H1 (cell line): ENCODE measurements around the gene SPAAR. TPM values are rescaled to one million over a fixed set of nuclear protein-coding genes. Genes with fewer than 3 reads are reported as not detected.

Experiments
- CTCF ChIA-PET: fragments of 300-600 bp; sonication (Branson Sonifier 250); formaldehyde crosslinking; loops from one replicate; lab custom pipeline; 2021; ENCODE audit not compliant: partially characterized antibody; lab: Charles Lee
- POLR2A ChIA-PET: fragments of 300-600 bp; sonication (Branson Sonifier 250); formaldehyde crosslinking; loops from one replicate; lab custom pipeline; 2021; ENCODE audit warnings: inconsistent platforms; ENCODE audit not compliant: partially characterized antibody; lab: Charles Lee
- DNase-seq, 2 experiments: peaks; one replicate each; pipeline versions ENCODE4 v3.0.0 to v3.0.0-alpha.2; 2010 to 2022; ENCODE audit warnings: low spot score in 2 of 2, low read depth in 1 of 2, mixed read lengths in 1 of 2
- FAIRE-seq: peaks from 2 replicates; lab custom pipeline; 2011; peaks lifted over from hg19 to GRCh38; lab: Jason Lieb, UNC
- H2AFZ ChIP-seq: 2 replicates; pipeline ENCODE4 v1.8.1; 2012; ENCODE audit warnings: low read length, inconsistent platforms
- H2AK5ac ChIP-seq: 2 replicates; pipeline ENCODE4 v1.6.1; 2013; ENCODE audit warnings: low read depth, low read length
- H2BK120ac ChIP-seq: replicated peaks from 2 replicates; pipeline ENCODE3; 2013; ENCODE audit warnings: low read depth, low read length, inconsistent platforms
- H2BK12ac ChIP-seq: 2 replicates; pipeline ENCODE4 v1.6.1; 2013; ENCODE audit warnings: low read depth, low read length
- H2BK15ac ChIP-seq: 2 replicates; pipeline ENCODE4 v1.6.1; 2013; ENCODE audit warnings: low read length
- H2BK20ac ChIP-seq: 2 replicates; pipeline ENCODE4 v1.6.1; 2013; ENCODE audit warnings: low read length
- H2BK5ac ChIP-seq: 2 replicates; pipeline ENCODE4 v1.6.1; 2013; ENCODE audit warnings: low read depth, low read length
- H3K14ac ChIP-seq: 2 replicates; pipeline ENCODE4 v1.6.1; 2013; ENCODE audit warnings: inconsistent platforms; ENCODE audit not compliant: insufficient read length
- H3K18ac ChIP-seq: 2 replicates; pipeline ENCODE4 v1.6.1; 2013; ENCODE audit warnings: low read length; ENCODE audit errors: extremely low read depth
- H3K23ac ChIP-seq: 2 replicates; pipeline ENCODE4 v1.6.1; 2013; ENCODE audit warnings: inconsistent platforms; ENCODE audit not compliant: insufficient read length
- H3K23me2 ChIP-seq: 2 replicates; pipeline ENCODE4 v1.6.1; 2013; ENCODE audit warnings: low read depth, low read length
- H3K27ac ChIP-seq: 2 replicates; pipeline ENCODE4 v1.6.1; 2011; ENCODE audit warnings: low read depth, low read length, inconsistent platforms
- H3K27me3 ChIP-seq, 4 experiments: replicated peaks in 1 of 4; 1 replicate in 1 of 4; 2 replicates in 3 of 4; pipeline versions ENCODE4 v1.6.1 to v1.8.1; 2011 to 2013; ENCODE audit warnings: low read length in 3 of 4, mild to moderate bottlenecking in 3 of 4, inconsistent platforms in 2 of 4, mixed read lengths in 2 of 4, moderate library complexity in 1 of 4; ENCODE audit not compliant: control insufficient read depth in 3 of 4, insufficient read depth in 3 of 4; ENCODE audit errors: extremely low read depth in 1 of 4
- H3K36me3 ChIP-seq, 4 experiments: 2 replicates each; pipeline versions ENCODE4 v1.6.1 to v1.8.1; 2011 to 2013; ENCODE audit warnings: mild to moderate bottlenecking in 4 of 4, low read length in 3 of 4, moderate library complexity in 2 of 4, control low read depth in 1 of 4, inconsistent platforms in 1 of 4; ENCODE audit not compliant: insufficient read depth in 4 of 4, control insufficient read depth in 2 of 4
- H3K4ac ChIP-seq: replicated peaks from 2 replicates; pipeline ENCODE3; 2013; ENCODE audit warnings: low read length, low read depth, mixed read lengths, inconsistent platforms; ENCODE audit not compliant: insufficient read length
- H3K4me1 ChIP-seq, 4 experiments: replicated peaks in 1 of 4; 1 replicate in 1 of 4; 2 replicates in 3 of 4; pipeline versions ENCODE4 v1.6.1 to v1.8.1; 2011 to 2013; ENCODE audit warnings: low read length in 3 of 4, inconsistent platforms in 2 of 4, mixed read lengths in 1 of 4; ENCODE audit not compliant: insufficient read depth in 4 of 4, control insufficient read depth in 3 of 4
- H3K4me2 ChIP-seq, 2 experiments: 2 replicates each; pipeline versions ENCODE4 v1.6.1 to v1.8.1; 2011 to 2013; ENCODE audit warnings: low read depth in 2 of 2, low read length in 2 of 2, control low read depth in 1 of 2, inconsistent platforms in 1 of 2, mild to moderate bottlenecking in 1 of 2; ENCODE audit not compliant: insufficient read depth in 1 of 2
- H3K4me3 ChIP-seq, 4 experiments: fragments of 200-600, 300-600 bp in 1 of 4; sonication (generic), shearing (Covaris generic), sonication (Bioruptor Twin) in 1 of 4; 2 replicates each; pipeline versions ENCODE4 v1.5.1 to v1.8.1; 2011 to 2016; ENCODE audit warnings: low read length in 4 of 4, low read depth in 3 of 4, control low read depth in 2 of 4, inconsistent platforms in 2 of 4, mild to moderate bottlenecking in 2 of 4, mixed read lengths in 1 of 4, moderate library complexity in 1 of 4; ENCODE audit not compliant: insufficient read depth in 2 of 4; ENCODE audit errors: extremely low read depth in 1 of 4
- H3K56ac ChIP-seq: replicated peaks from 2 replicates; pipeline ENCODE3; 2013; ENCODE audit warnings: low read depth, mild to moderate bottlenecking, mixed read lengths, low read length, inconsistent platforms; ENCODE audit not compliant: insufficient read length
- H3K79me1 ChIP-seq: 2 replicates; pipeline ENCODE4 v1.6.1; 2013; ENCODE audit warnings: low read depth, low read length, control low read depth
- H3K79me2 ChIP-seq, 2 experiments: 2 replicates each; pipeline versions ENCODE4 v1.6.1 to v1.8.1; 2012 to 2013; ENCODE audit warnings: low read length in 2 of 2, mild to moderate bottlenecking in 2 of 2, inconsistent platforms in 1 of 2; ENCODE audit not compliant: insufficient read depth in 2 of 2, control insufficient read depth in 1 of 2
- H3K9ac ChIP-seq, 4 experiments: replicated peaks in 1 of 4; 1 replicate in 1 of 4; 2 replicates in 3 of 4; pipeline versions ENCODE4 v1.6.1 to v1.8.1; 2011 to 2013; ENCODE audit warnings: low read depth in 3 of 4, low read length in 3 of 4, control low read depth in 2 of 4, mild to moderate bottlenecking in 2 of 4, moderate library complexity in 2 of 4, inconsistent platforms in 1 of 4; ENCODE audit errors: extremely low read depth in 1 of 4
- H3K9me3 ChIP-seq, 2 experiments: 2 replicates each; pipeline versions ENCODE4 v1.6.1 to v1.8.1; 2012 to 2013; ENCODE audit warnings: mild to moderate bottlenecking in 2 of 2, moderate library complexity in 2 of 2, control low read depth in 1 of 2, inconsistent platforms in 1 of 2, low read depth in 1 of 2, low read length in 1 of 2, mixed read lengths in 1 of 2; ENCODE audit not compliant: insufficient read depth in 2 of 2
- H4K20me1 ChIP-seq, 2 experiments: replicated peaks in 1 of 2; 2 replicates each; pipeline versions ENCODE3 to v1.8.1; 2011 to 2013; ENCODE audit warnings: inconsistent platforms in 2 of 2, low read length in 2 of 2, mild to moderate bottlenecking in 1 of 2; ENCODE audit not compliant: insufficient read depth in 2 of 2, control insufficient read depth in 1 of 2
- H4K5ac ChIP-seq: 2 replicates; pipeline ENCODE4 v1.6.1; 2013; ENCODE audit warnings: low read length, low read depth, mixed read lengths, inconsistent platforms; ENCODE audit not compliant: insufficient read length
- H4K8ac ChIP-seq: 2 replicates; pipeline ENCODE4 v1.8.0; 2013; ENCODE audit warnings: mild to moderate bottlenecking, moderate library complexity, low read length, inconsistent platforms; ENCODE audit not compliant: insufficient read depth; ENCODE audit errors: extremely low read depth
- H4K91ac ChIP-seq: replicated peaks from 2 replicates; pipeline ENCODE3; 2013; ENCODE audit warnings: low read length, mixed read lengths, inconsistent platforms; ENCODE audit not compliant: insufficient read length
- BRCA1 ChIP-seq: IDR thresholded peaks from 2 replicates; pipeline ENCODE4 v1.6.1; 2012; ENCODE audit warnings: low read depth, low read length, improper control_type of control experiment
- CREB1 ChIP-seq: IDR thresholded peaks from 2 replicates; pipeline ENCODE4 v1.6.1; 2012; ENCODE audit warnings: inconsistent platforms
- GABPA ChIP-seq: IDR thresholded peaks from 2 replicates; pipeline ENCODE4 v1.6.1; 2011; ENCODE audit warnings: mild to moderate bottlenecking, low read length, moderate library complexity, borderline replicate concordance; ENCODE audit not compliant: insufficient read depth
- JUND ChIP-seq: IDR thresholded peaks from 2 replicates; pipeline ENCODE4 v1.6.1; 2011; ENCODE audit warnings: mild to moderate bottlenecking, improper control_type of control experiment, low read length
- SIRT6 ChIP-seq: IDR thresholded peaks from one replicate; pipeline ENCODE4 v1.7.1; 2012; ENCODE audit warnings: low read length, inconsistent platforms
- WGBS, 2 experiments: shearing (Covaris generic) in 1 of 2; methylation state at CpG; one replicate each; pipeline versions ENCODE4 v1.1.6 to v1.1.7; 2013 to 2015; ENCODE audit warnings: low lambda C conversion rate in 2 of 2, mixed read lengths in 2 of 2, inconsistent platforms in 1 of 2, low coverage in 1 of 2, missing lambda C conversion rate in 1 of 2; ENCODE audit not compliant: insufficient replicate concordance in 2 of 2, insufficient coverage in 1 of 2, insufficient read length in 1 of 2; ENCODE audit errors: extremely low coverage in 1 of 2, missing lambda C conversion rate in 1 of 2; 5-methylcytosine and 5-hydroxymethylcytosine counted together
- polyA plus RNA-seq, 7 experiments: library from polyadenylated mRNA; depleted of rRNA in 3 of 7; stranded (reverse) in 5 of 7; unstranded in 2 of 7; fragments of >200 nt in 5 of 7; fragments of 200-250 nt in 2 of 7; gene quantifications; 1 replicate in 5 of 7; 2 replicates in 1 of 7; 4 replicates in 1 of 7; pipeline versions ENCODE4 v1.2.1 to v1.2.3, GENCODE V29; 2011 to 2013; ENCODE audit warnings: missing spikeins in 2 of 7, mixed read lengths in 2 of 7
- total RNA-seq: library from RNA; stranded (reverse); fragmentation: NEBNext Ultra II Directional; extraction: Animal tissue kit (Norgen Biotek cat#: 25700); gene quantifications from 2 replicates; pipeline ENCODE4 v1.2.1, GENCODE V29; 2021
- TF ChIP-seq, protein P1 (sequence below): IDR thresholded peaks from 2 replicates; pipeline ENCODE4 v1.6.1; 2012; ENCODE audit warnings: low read length, inconsistent platforms

SPAAR gene
- total and polyA plus RNA-seq, 2 of the 8 experiments (the other 6 are each of a cell fraction or from before 2014, with no cell fraction given) = 0.27 TPM; not detected in 1

DNA sequence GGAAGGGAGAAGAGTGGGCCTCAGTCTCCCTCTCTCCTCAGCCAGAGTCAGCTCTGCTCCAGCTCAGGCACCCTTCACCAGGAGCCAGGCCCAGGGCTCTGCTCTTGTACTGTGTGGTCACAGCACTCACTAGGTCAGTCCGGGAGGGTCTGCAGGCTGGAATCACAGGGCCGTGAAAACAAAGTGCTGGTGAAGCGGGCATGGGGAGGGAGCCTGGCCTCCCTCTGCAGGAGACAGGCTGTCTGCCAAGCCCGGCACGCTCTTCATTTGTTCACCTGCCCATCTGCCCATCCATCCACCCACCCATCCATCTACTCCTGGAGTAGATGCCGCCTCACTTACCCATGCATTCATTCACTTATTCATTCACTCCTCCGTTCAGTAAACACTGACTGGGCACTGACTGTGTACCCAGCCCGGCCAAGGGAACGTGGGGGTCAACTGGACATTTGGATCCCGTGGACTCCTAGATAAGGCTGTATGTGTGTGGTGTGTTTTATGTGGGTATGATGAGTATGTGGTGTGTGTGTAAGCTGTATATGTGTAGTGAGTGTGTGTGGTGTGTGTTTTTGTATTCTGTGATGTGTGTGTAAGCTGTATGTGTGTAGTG, 3.6 kb downstream of the SPAAR start:
- Histone ChIP-seq H3K23ac (no peak overlapping the region), H3K9ac (no peak overlapping the region), H3K4me1 (peaks cover 9 to 20% (median 14%) of the 10 kb centered on the region in 4 experiments), H3K27ac (no peak overlapping the region), H2AK5ac (no peak overlapping the region), H3K36me3 (no peaks in the 10 kb centered on the region), H3K79me1 (0 out of 2 replicates have a peak, but pooled peaks cover 2% of the 10 kb centered on the region), H3K4me2 (no peak overlapping the region), H3K56ac (no peak overlapping the region), H3K14ac (no peak overlapping the region), H2BK15ac (no peak overlapping the region), H3K4me3 (no peak overlapping the region), H3K9me3 (no peaks in the 10 kb centered on the region), H4K20me1 (no peaks in the 10 kb centered on the region), H3K18ac (no peak overlapping the region), H2AFZ (no peak overlapping the region), H2BK120ac (no peak overlapping the region), H3K79me2 (no peaks in the 10 kb centered on the region), H4K91ac (no peak overlapping the region), H2BK12ac (no peak overlapping the region), H2BK5ac (no peak overlapping the region), H3K23me2 (peaks cover 3% of the 10 kb centered on the region; the same call in 1 of the 2 replicates), H3K4ac (no peak overlapping the region), H4K5ac (no peak overlapping the region), H3K27me3 (no peaks in the 10 kb centered on the region; a peak in 2 of 7 replicates), H2BK20ac (no peak overlapping the region), H4K8ac (no peak overlapping the region)
- TF ChIP-seq GABPA (no peak), SIRT6 (no peak), BRCA1 (no peak), JUND (no peak), CREB1 (no peak)
- TF ChIP-seq, protein P1, sequence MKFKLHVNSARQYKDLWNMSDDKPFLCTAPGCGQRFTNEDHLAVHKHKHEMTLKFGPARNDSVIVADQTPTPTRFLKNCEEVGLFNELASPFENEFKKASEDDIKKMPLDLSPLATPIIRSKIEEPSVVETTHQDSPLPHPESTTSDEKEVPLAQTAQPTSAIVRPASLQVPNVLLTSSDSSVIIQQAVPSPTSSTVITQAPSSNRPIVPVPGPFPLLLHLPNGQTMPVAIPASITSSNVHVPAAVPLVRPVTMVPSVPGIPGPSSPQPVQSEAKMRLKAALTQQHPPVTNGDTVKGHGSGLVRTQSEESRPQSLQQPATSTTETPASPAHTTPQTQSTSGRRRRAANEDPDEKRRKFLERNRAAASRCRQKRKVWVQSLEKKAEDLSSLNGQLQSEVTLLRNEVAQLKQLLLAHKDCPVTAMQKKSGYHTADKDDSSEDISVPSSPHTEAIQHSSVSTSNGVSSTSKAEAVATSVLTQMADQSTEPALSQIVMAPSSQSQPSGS = no peak
- no peak for FAIRE-seq
- 83% methylated on average over 10 of the region's 10 CpGs; no CpG with 5 or more reads in 1 of the 2 experiments for WGBS, 2 experiments
- DNase-seq = no peak
- CTCF ChIA-PET = interaction anchor here (0.9 to 2.0 kb wide), 2 partner anchors 10 to 186 kb away, joined by 3 to 14 read pairs; no protein-coding TSS in a partner anchor
- POLR2A ChIA-PET = no interaction called here
